Measurements from ENCODE around the gene ZNF148. TPM values are rescaled to one million over a fixed set of nuclear protein-coding genes. Genes with fewer than 3 reads are reported as not detected.

The ZNF148 gene
- total and polyA plus RNA-seq, 2 of the 4 experiments (the other 2 are of a cell fraction) = 9.4 to 65.2 TPM

- no peak for TF ChIP-seq RFX5 (IDR thresholded peaks at IDR 0.05; ENCODE audit: low read depth, low read length)
Measured at GRCh38 chr3:125189378-125190165, 185.6 kb downstream of the ZNF148 start (continued).

- in situ Hi-C loops (cut with MboI; ENCODE audit: low sequenced_read_pairs) = no loop called here
- Histone ChIP-seq H3K4me3 (ENCODE audit: insufficient read depth, low read depth, low read length) (no peak overlapping the region), H2BK15ac (ENCODE audit: low read depth, low read length) (no peak overlapping the region), H3K27ac (ENCODE audit: insufficient read depth, low read length) (no peak overlapping the region), H3K56ac (ENCODE audit: extremely low read depth, insufficient read depth, low read length) (no peak overlapping the region), H3K23ac (ENCODE audit: low read depth, low read length) (no peak overlapping the region), H3K18ac (ENCODE audit: low read depth, low read length) (no peak overlapping the region), H2AK5ac (ENCODE audit: low read depth, low read length) (no peak overlapping the region), H3K4ac (ENCODE audit: low read depth, low read length) (no peak overlapping the region), H3K9me3 (ENCODE audit: control insufficient read depth, insufficient read depth, low read length) (no peaks in the 10 kb centered on the region; the same call in 1 of the 2 replicates), H2BK5ac (ENCODE audit: low read depth, low read length, poor library complexity, severe bottlenecking) (no peak overlapping the region), H2BK120ac (ENCODE audit: low read depth, low read length) (no peak overlapping the region), H4K5ac (ENCODE audit: low read depth, low read length) (no peak overlapping the region), H4K91ac (ENCODE audit: insufficient read depth, low read depth, low read length) (no peak overlapping the region), H3K9me1 (ENCODE audit: insufficient read depth, low read length) (peaks cover 3% of the 10 kb centered on the region; the same call in 1 of the 2 replicates), H3K79me1 (ENCODE audit: low read depth in 1 of 2, low read length in 2 of 2) (no peaks in the 10 kb centered on the region), H4K8ac (ENCODE audit: low read depth in 2 of 2, low read length in 2 of 2) (no peak overlapping the region), H4K20me1 (ENCODE audit: insufficient read depth, low read length) (no peaks in the 10 kb centered on the region), H3K9ac (ENCODE audit: low read depth, low read length) (no peak overlapping the region), H3K14ac (replicated peaks; ENCODE audit: low read depth, low read length) (no peak overlapping the region), H3K36me3 (ENCODE audit: control insufficient read depth, insufficient read depth, low read length) (no peaks in the 10 kb centered on the region), H2AK9ac (replicated peaks; ENCODE audit: low read depth, low read length, poor library complexity) (no peak overlapping the region), H2BK20ac (ENCODE audit: low read depth, low read length) (no peak overlapping the region), H3K4me1 (ENCODE audit: control insufficient read depth, insufficient read depth, low read length) (peaks cover 14% of the 10 kb centered on the region; the same call in 1 of the 2 replicates), H3K4me2 (ENCODE audit: low read depth, low read length) (no peak overlapping the region), H3K27me3 (ENCODE audit: control insufficient read depth, insufficient read depth, low read length) (0 out of 2 replicates have a peak, but pooled peaks cover 1% of the 10 kb centered on the region), H2AFZ (replicated peaks; ENCODE audit: low read length, poor library complexity) (no peak overlapping the region)
- no TSS peak for BruUV-seq (replicated peaks)
- ChIA-PET CTCF (no interaction called here), POLR2A (ENCODE audit: unreplicated experiment) (no interaction called here)
- intact Hi-C loops (cut with micrococcal nuclease) = no loop called here
- dilution Hi-C loops (cut with HindIII; ENCODE audit: low sequenced_read_pairs, unreplicated experiment) = no loop called here
- TF ChIP-seq MAZ (IDR thresholded peaks at IDR 0.05; ENCODE audit: borderline replicate concordance, low read depth, low read length) = no peak
- TF ChIP-seq MAFK (IDR thresholded peaks at IDR 0.05; ENCODE audit: low read depth, low read length) = no peak
- no peak for TF ChIP-seq CHD1 (IDR thresholded peaks at IDR 0.05; ENCODE audit: low read depth, low read length)
- TF ChIP-seq POLR2A (IDR thresholded peaks at IDR 0.05; ENCODE audit: low read depth, low read length) = no peak
- TF ChIP-seq, protein P1, sequence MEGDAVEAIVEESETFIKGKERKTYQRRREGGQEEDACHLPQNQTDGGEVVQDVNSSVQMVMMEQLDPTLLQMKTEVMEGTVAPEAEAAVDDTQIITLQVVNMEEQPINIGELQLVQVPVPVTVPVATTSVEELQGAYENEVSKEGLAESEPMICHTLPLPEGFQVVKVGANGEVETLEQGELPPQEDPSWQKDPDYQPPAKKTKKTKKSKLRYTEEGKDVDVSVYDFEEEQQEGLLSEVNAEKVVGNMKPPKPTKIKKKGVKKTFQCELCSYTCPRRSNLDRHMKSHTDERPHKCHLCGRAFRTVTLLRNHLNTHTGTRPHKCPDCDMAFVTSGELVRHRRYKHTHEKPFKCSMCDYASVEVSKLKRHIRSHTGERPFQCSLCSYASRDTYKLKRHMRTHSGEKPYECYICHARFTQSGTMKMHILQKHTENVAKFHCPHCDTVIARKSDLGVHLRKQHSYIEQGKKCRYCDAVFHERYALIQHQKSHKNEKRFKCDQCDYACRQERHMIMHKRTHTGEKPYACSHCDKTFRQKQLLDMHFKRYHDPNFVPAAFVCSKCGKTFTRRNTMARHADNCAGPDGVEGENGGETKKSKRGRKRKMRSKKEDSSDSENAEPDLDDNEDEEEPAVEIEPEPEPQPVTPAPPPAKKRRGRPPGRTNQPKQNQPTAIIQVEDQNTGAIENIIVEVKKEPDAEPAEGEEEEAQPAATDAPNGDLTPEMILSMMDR (conservative IDR thresholded peaks at IDR 0.05; ENCODE audit: low read depth, low read length) = no peak
- no peak for TF ChIP-seq MXI1 (IDR thresholded peaks at IDR 0.05; ENCODE audit: borderline replicate concordance, low read depth, low read length)
- TF ChIP-seq USF2 (IDR thresholded peaks at IDR 0.05; ENCODE audit: low read depth, low read length) = no peak
- no peak for TF ChIP-seq RFX5 (IDR thresholded peaks at IDR 0.05; ENCODE audit: low read depth, low read length)
- TF ChIP-seq SMC3 (IDR thresholded peaks at IDR 0.05; ENCODE audit: low read depth, low read length) = no peak
- TF ChIP-seq RCOR1 (IDR thresholded peaks at IDR 0.05; ENCODE audit: insufficient replicate concordance, low read length) = no peak
- no peak for ATAC-seq (ENCODE audit: low read depth)
- no CpG with 5 or more reads among the region's 2 CpGs for WGBS, 2 experiments (ENCODE audit: extremely low coverage in 2 of 2, insufficient read length in 1 of 2)
- DNase-seq = no peak
Measured at GRCh38 chr3:125188955-125189354, 186.2 kb downstream of the ZNF148 start.

Measured in IMR-90 (cell line).